Tongue (tissue), 2 donors: Measurements from ENCODE around the gene AACS. TPM values are rescaled to one million over a fixed set of nuclear protein-coding genes. Genes with fewer than 3 reads are reported as not detected.

Source experiments
- DNase-seq: peaks from one replicate; pipeline ENCODE4 v3.0.0-alpha.2; 2015
- total RNA-seq: library from RNA; depleted of rRNA; stranded (reverse); fragments of >200 nt; gene quantifications from one replicate; pipeline ENCODE4 v1.2.3, GENCODE V29; 2014

The AACS gene
- total RNA-seq, 1 donor from 2014 or later, result 35.3 TPM

- DNase-seq, result no peak
Measured at GRCh38 chr12:125157177-125157576, 91.9 kb downstream of the AACS start.

DNA sequence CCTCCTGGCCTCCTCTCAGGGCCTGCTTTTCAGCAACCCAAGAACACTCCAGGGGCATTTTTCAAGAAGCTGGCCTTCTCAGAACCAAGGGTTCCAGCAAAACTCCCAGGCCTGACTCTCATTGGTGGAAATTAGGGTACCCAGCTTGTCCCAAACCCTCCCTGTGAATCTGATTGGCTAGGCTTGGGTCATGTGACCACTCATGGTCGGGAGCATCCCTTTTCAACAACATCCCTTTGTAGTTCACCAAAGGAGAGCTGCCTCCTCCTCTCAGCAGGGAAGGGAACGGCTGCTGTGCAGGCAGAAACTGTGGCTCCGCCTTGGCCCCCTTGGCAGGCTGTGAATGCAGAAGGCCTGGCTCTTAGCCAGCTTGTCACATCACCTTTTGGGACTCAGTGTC lies 94.5 kb downstream of the AACS start:
- no peak for DNase-seq

DNA sequence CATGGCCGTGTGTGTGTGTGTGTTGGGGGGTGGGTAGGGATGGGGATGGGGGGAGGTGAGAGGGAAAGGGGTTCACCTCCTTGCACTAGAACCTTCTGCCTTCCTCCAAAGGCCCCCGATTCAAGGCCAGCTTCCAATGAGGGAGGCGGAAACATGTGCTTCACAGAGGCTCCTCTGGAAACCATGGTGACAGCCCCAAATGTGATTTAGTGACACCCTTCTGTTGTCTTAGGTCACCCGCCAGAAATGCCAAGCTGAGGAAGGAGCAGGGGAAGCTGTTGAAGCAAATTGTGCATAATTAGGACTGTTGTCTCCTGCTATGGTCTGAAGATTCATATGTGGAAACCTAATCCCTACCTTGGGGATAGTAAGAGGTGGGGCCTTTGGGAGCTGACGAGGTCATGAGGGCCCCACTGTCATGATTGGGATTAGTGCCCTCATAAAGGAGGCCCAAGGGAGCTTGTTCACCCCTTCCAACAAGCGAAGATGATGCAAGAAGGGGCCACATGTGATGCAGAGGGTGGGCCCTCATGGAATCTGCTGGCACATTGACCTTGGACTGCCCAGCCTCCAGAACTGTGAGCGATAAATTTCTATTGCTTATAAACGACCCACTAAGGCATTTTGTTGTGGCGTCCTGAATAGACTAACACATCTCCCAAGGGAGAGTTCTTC lies 95.2 kb downstream of the AACS start:
- no peak for DNase-seq

DNA sequence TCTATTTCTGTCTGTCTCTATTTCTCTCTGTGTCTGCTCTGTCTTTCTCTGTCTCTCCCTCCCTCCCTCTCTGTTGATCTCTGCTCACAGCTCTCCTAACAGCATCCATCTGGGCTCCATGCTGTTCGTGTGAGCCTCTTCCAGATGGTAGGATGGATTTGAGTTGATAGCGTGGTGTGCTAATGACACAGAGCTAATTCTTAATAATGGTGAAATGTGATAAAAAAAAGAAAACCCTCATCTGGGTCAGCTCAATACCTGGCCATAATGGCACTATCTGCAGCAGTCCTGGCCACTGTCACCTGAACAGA lies 96.4 kb downstream of the AACS start:
- no peak for DNase-seq

DNA sequence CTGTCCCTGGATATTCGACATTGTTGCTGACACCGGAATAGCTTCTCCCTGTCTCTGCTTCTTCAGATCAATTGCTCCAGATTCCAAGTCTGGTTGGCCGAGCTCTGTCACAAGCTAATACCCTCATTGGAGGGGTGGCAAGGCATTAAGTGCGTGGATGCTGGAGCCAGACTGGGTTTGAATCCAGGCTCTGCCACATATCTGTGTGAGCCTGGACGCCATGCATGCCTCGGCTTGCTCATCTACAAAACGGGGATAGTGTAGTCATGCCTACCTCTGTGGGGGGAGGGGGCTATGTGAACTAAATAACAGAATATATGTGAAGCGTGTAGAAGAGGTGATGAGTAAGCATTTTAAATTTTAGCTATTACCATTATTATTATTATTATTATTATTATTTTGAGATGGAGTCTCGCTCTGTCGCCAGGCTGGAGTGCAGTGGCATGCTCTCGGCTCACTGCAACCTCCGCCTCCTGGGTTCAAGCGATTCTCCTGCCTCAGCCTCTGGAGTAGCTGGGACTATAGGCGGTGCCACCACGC lies 97.3 kb downstream of the AACS start:
- DNase-seq, result no peak

- DNase-seq, result no peak
Measured at GRCh38 chr12:125163148-125163547, 97.9 kb downstream of the AACS start.

- no peak for DNase-seq
Measured at GRCh38 chr12:125164541-125164940, 99.3 kb downstream of the AACS start.

- DNase-seq, result no peak
Measured at GRCh38 chr12:125166041-125166440, 100.8 kb downstream of the AACS start.

GRCh38 chr12:125167658-125168057 lies 102.4 kb downstream of the AACS start:
- no peak for DNase-seq

GRCh38 chr12:125169451-125169850 lies 104.2 kb downstream of the AACS start:
- DNase-seq, result no peak

DNA sequence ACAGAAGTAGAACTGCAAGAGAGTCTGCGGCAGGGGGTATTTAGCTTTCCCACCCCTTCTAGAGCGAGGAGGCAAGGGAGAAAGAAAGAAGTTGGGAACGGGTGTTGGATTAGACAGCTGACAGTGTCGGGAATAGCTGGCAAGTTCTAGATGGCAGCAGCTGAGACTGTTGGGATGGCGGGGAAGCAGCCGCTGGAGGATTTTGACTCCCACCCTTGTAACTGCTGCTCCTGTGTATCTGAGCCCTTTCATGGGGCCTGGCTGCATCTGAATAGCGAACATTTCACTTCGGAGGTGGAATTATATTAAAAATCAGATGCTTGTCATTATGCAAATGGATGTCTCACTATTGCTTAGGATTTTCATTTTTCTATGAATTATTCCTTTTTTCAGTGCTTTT lies 104.6 kb downstream of the AACS start:
- peak; percentile 41 for DNase-seq

DNA sequence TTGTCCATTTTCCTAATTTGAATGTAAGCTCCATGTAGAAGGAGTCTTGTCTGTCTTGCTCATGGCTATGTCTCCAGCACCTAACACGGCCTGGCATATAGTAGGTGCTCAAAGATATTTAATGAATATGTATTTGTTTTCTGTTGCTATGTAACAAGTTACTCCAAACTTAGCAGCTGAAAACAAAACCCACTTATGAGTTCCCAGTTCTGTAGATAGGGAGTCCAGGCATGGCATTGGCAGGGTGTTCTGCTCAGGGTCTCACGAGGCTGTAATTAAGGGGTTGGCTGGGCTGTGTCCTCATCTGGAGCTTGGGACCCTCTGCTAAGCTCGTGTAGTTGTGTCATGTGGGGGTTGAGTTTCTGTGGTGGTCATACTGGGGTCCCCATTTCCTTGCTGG lies 106.0 kb downstream of the AACS start:
- no peak for DNase-seq

DNA sequence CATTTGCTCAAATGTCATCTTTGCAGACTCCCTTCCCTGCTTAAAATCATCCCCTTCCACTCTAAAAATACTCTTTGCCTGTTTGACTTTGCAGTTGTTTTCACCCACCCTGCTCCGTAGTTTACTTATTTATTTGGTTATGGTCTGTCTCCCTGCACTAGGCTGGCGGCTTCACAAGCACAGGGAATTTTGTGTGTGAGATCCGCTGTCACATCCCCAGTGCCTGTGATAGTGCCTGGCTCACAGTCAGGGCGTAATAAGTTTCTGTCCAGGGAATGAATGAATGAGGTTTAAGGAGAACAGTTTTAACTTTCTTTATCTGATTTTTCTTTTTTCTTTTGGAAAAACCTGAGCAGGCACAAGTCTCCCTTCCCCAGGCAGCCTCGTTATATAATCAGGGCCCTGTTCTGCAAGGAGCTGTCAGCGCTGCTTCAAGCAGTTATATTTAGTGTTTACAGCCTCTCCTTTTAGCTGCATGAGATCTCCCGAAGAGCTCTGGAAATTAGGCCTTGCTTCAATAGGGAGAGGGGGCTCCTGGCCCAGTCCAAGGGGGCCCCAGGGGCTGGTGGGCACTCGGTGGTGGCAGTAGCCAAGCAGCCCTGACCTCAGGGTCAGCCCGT lies 107.1 kb downstream of the AACS start:
- no peak for DNase-seq

GRCh38 chr12:125175576-125175975 lies 110.3 kb downstream of the AACS start:
- DNase-seq, result no peak

- DNase-seq, result no peak
Measured at GRCh38 chr12:125178222-125178621, 113.0 kb downstream of the AACS start.

DNA sequence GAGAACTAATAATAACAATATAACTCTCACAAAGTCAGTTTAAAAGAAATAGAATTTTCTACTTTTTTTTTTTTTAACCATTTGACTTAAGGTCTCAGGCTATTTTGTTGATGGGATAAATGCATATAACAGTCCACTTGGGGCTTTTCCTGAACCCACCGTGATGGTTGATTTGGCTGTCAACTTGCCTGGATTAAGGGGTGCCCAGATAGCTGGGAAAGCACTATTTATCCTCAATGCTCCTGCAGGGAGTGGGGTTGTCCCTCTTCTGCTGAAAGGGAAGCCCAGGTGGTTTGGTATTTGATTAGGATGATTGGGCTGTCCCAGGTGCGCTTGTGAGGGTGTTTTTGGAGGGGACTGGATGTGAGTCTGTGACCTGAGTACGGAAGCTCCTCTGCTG lies 114.9 kb downstream of the AACS start:
- DNase-seq, result no peak

DNA sequence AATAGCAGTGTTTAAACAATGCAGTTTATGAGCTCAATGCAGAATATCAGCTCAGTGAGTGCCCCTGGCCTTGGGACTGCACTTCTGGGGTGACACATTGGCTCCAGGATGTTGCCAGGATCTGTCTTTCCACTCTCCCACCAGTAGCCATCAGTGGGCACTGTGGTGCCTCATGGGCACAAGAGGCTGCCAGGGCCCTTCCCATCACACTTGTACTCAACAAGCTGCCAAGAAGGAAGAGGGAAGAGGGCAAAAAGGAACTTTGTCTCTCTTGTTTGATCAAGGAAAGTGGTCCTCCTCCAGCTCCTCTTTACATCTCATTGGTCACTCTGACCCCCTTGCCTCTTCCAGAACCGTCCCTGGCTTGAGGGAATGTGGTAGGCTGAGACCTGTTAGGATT lies 115.9 kb downstream of the AACS start:
- no peak for DNase-seq

- peak; percentile 88 for DNase-seq
Measured at GRCh38 chr12:125183187-125184067, 118.2 kb downstream of the AACS start.

- no peak for DNase-seq
Measured at GRCh38 chr12:125184213-125184967, 119.2 kb downstream of the AACS start.

DNA sequence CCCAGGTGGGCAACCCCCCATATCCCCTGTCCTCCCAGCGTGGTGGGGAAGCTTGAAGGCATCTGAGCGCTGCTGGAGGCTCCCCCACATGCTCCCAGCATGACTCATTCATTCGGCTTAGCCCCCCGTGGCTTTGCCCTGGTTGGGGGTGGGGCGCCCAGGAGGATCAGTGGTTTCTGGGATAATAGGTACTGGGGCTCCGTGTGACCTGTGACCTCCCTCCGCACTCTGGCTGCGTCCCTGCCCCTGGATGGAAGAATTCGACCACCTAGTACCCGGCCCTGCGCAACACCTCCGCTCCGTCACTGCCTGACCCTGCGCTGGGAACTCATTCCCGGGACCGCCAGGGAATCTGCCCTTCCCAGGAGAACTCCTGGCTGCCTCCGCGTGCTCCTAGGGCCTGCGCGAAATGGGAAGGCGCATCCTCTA lies 120.1 kb downstream of the AACS start:
- DNase-seq, result no peak

DNA sequence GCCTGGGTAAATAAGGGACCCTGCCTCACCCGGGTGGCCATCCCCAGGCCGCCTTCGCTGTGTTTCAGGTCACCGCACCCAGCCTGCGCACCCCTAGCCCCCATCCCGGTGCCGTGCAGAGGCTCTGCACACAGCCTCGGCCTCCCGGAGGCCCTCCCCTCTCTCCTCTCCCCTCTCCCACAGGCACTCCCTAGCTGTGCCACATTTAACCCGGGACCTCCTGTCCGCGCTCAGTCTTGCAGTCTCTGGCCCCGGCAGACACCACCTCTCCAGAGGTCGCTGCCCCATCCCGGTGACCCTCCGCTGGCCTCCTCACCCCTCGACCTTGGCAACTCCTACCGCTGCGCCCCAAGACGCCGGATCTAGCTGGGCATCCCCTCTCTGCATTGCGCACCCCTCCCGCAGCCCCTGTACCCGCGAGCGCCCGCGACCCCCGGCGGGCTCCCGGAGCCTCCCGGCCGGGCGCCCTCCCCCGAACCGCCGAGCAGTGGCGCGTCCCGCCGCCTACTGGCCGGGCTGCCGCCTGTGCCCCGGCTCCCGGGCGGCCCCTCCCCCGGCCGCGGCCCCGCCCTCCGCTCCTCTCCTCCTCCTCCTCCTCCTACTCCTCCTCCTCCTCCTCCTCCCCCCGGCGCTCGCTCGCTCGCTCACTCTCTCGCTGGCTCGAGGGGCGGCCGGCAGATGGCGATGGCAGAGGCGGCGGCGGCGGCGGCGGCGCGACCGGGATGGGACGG lies 120.7 kb downstream of the AACS start, which contains the start of gene TMEM132B:
TSS of gene TMEM132B (plus strand) at position 647 of the 731 bp plus-strand sequence.
- peak; percentile 89 for DNase-seq
